Brain microvascular endothelial cell (primary cell): ENCODE results near the gene TRPM4.

Source experiments
- DNase-seq: peaks from one replicate; pipeline ENCODE4 v3.0.0-alpha.2; 2020
- H3K27ac ChIP-seq: fragments of 250-450 bp; sonication (Bioruptor Pico); 2 replicates; pipeline ENCODE4 v1.5.1; 2020; ENCODE audit warnings: mild to moderate bottlenecking, moderate library complexity
- H3K27me3 ChIP-seq: fragments of 250-450 bp; sonication (Bioruptor Pico); replicated peaks from 2 replicates; pipeline ENCODE4 v1.5.1; 2020; ENCODE audit warnings: mild to moderate bottlenecking
- H3K36me3 ChIP-seq: fragments of 250-450 bp; sonication (Bioruptor Pico); replicated peaks from 2 replicates; pipeline ENCODE4 v1.5.1; 2020; ENCODE audit warnings: mild to moderate bottlenecking
- H3K4me3 ChIP-seq: 2 replicates; pipeline ENCODE4 v1.5.1; 2011; ENCODE audit warnings: low read depth, mild to moderate bottlenecking, control low read depth, low read length, moderate library complexity
- in situ Hi-C: cut with HindIII; loops from 2 replicates; pipeline ENCODE4 v1.10.0; 2017; ENCODE audit warnings: low sequenced_read_pairs, low pct_ligation_motif_present
- TF ChIP-seq, protein P1 (sequence below): IDR thresholded peaks from 2 replicates; pipeline ENCODE4 v1.5.1; 2011; ENCODE audit warnings: low read depth, mild to moderate bottlenecking, moderate library complexity, low read length, control low read depth, inconsistent platforms; ENCODE audit errors: missing control alignments

TRPM4 gene

GRCh38 chr19:49149652-49150105, 7.9 kb upstream of the TRPM4 start:
- in situ Hi-C loops, result no loop called here
- TF ChIP-seq, protein P1, sequence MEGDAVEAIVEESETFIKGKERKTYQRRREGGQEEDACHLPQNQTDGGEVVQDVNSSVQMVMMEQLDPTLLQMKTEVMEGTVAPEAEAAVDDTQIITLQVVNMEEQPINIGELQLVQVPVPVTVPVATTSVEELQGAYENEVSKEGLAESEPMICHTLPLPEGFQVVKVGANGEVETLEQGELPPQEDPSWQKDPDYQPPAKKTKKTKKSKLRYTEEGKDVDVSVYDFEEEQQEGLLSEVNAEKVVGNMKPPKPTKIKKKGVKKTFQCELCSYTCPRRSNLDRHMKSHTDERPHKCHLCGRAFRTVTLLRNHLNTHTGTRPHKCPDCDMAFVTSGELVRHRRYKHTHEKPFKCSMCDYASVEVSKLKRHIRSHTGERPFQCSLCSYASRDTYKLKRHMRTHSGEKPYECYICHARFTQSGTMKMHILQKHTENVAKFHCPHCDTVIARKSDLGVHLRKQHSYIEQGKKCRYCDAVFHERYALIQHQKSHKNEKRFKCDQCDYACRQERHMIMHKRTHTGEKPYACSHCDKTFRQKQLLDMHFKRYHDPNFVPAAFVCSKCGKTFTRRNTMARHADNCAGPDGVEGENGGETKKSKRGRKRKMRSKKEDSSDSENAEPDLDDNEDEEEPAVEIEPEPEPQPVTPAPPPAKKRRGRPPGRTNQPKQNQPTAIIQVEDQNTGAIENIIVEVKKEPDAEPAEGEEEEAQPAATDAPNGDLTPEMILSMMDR, result no peak
- peak; percentile 71 for DNase-seq
- Histone ChIP-seq H3K4me3 (peak overlapping the region; percentile 78), H3K36me3 (no peaks in the 10 kb centered on the region), H3K27ac (no peak overlapping the region), H3K27me3 (no peaks in the 10 kb centered on the region)

- no peaks in the 10 kb centered on the region for H3K27me3 ChIP-seq
Observed at GRCh38 chr19:49150106-49150943, 7.3 kb upstream of the TRPM4 start.

GRCh38 chr19:49150944-49151243, 6.7 kb upstream of the TRPM4 start:
- no peak for DNase-seq
- no peaks in the 10 kb centered on the region for H3K36me3 ChIP-seq
- peak overlapping the region; percentile 78 for H3K4me3 ChIP-seq
- no peaks in the 10 kb centered on the region for H3K27me3 ChIP-seq
- TF ChIP-seq, protein P1, result no peak
- H3K27ac ChIP-seq, result no peak overlapping the region
- in situ Hi-C loops, result no loop called here

More at GRCh38 chr19:49150106-49150943, 7.3 kb upstream of the TRPM4 start:
- in situ Hi-C loops, result no loop called here
- Histone ChIP-seq H3K27ac (no peak overlapping the region), H3K4me3 (peak overlapping the region; percentile 78), H3K36me3 (no peaks in the 10 kb centered on the region)
- TF ChIP-seq, protein P1, result no peak
- peak; percentile 64 for DNase-seq

DNA sequence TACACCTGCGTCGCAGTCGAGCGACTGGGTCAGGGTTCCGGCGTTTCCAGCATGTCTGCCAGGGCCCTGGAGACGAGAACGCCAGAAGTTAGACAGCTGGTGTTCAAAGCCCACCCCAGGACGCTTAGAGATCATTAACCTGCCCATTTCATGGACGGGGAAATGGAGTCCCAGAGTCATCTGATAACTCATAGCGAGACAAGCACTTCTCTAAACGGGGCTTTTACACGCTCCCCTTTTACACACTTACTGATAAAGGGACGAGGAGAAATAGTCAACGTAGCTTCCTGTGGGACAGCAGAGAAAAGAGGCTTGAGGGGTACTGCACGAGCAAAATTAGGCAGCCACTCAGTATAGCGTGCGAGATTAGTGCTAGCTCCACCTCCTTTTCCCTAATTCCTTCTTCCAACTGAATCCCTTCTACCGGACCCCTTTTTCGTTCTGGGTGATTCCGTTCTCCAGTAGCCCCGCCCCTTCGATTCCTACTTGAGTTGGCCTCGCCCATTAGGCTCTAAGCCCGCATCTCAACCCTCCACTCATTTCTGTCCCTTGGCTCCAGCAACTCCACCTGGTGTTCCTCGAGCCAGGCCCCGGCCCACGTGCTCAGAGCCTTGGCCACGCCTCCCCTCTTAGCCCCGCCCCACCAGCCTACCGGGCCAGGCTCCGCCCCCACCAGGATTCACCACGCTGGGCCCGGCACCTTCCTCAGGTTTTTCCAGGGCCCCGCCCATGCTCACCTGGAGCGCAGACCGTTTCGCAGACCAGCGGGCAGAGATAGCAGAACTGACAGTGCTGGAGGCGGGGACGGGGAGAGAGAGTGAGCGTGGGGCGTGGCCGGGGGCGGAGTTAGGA, 6.1 kb upstream of the TRPM4 start:
- Histone ChIP-seq H3K27me3 (no peaks in the 10 kb centered on the region), H3K27ac (no peak overlapping the region), H3K36me3 (no peaks in the 10 kb centered on the region), H3K4me3 (peak overlapping the region; percentile 78)
- TF ChIP-seq, protein P1, result no peak
- no peak for DNase-seq
- in situ Hi-C loops, result no loop called here

- H3K4me3 ChIP-seq, result no peak overlapping the region
- in situ Hi-C loops, result no loop called here
- H3K27ac ChIP-seq, result no peak overlapping the region
- no peaks in the 10 kb centered on the region for H3K27me3 ChIP-seq
- TF ChIP-seq, protein P1, result no peak
- H3K36me3 ChIP-seq, result no peaks in the 10 kb centered on the region
- no peak for DNase-seq
Observed at GRCh38 chr19:49152119-49152550, 5.5 kb upstream of the TRPM4 start.
